CD4-positive, alpha-beta T cell treated with Interleukin-6 at 100 ng/mL for 8 hours (primary cell): ENCODE data around the gene NFIL3.

ENCODE experiments used
- DNase-seq: peaks from one replicate; pipeline ENCODE4 v3.0.0-alpha.2; 2020; ENCODE audit warnings: mixed read lengths, low spot score

The NFIL3 gene

GRCh38 chr9:91359734-91360470 is 63.7 kb downstream of the NFIL3 start:
- DNase-seq = no peak

- no peak for DNase-seq
These were observed 64.5 kb downstream of the NFIL3 start for GRCh38 chr9:91359083-91359482.
